GM19240 (cell line): ENCODE data around the gene KCNK6.

Source experiments
- DNase-seq: peaks from one replicate; pipeline ENCODE4 v3.0.0; 2011; ENCODE audit warnings: low spot score; ENCODE audit not compliant: insufficient read length

The KCNK6 gene

GRCh38 chr19:38319421-38320258 is at the start of gene KCNK6:
Gene KCNK6, plus strand, starts transcription at chr19:38319845. Its CDS starts 106 bp downstream, at chr19:38319951.
- DNase-seq, result no peak

GRCh38 chr19:38270587-38271167 is 49.0 kb upstream of the KCNK6 start:
- no peak for DNase-seq

- DNase-seq, result no peak
Measured at GRCh38 chr19:38273499-38273898, 46.1 kb upstream of the KCNK6 start.

- no peak for DNase-seq
Measured at GRCh38 chr19:38274739-38275138, 44.9 kb upstream of the KCNK6 start.

- DNase-seq, result no peak
Measured at GRCh38 chr19:38276942-38277517, 42.6 kb upstream of the KCNK6 start.

GRCh38 chr19:38277549-38277948 is 42.1 kb upstream of the KCNK6 start:
- no peak for DNase-seq

- DNase-seq, result no peak
Measured at GRCh38 chr19:38277969-38278680, 41.5 kb upstream of the KCNK6 start.

- DNase-seq, result no peak
Measured at GRCh38 chr19:38278751-38279150, 40.9 kb upstream of the KCNK6 start.

GRCh38 chr19:38280030-38280921 is 39.4 kb upstream of the KCNK6 start:
- no peak for DNase-seq

- DNase-seq, result no peak
Measured at GRCh38 chr19:38281811-38282566, 37.7 kb upstream of the KCNK6 start.

GRCh38 chr19:38283271-38283670 is 36.4 kb upstream of the KCNK6 start:
- no peak for DNase-seq

GRCh38 chr19:38284422-38284821 is 35.2 kb upstream of the KCNK6 start:
- no peak for DNase-seq

- DNase-seq, result no peak
Measured at GRCh38 chr19:38285567-38285966, 34.1 kb upstream of the KCNK6 start.

- DNase-seq, result no peak
Measured at GRCh38 chr19:38287604-38288003, 32.0 kb upstream of the KCNK6 start.

GRCh38 chr19:38288123-38288855 is 31.4 kb upstream of the KCNK6 start:
- DNase-seq, result no peak

- DNase-seq, result no peak
Measured at GRCh38 chr19:38289955-38290354, 29.7 kb upstream of the KCNK6 start.

GRCh38 chr19:38290631-38291147 is 29.0 kb upstream of the KCNK6 start:
- no peak for DNase-seq

- DNase-seq, result no peak
Measured at GRCh38 chr19:38291855-38292254, 27.8 kb upstream of the KCNK6 start.

GRCh38 chr19:38293281-38293680 is 26.4 kb upstream of the KCNK6 start:
- no peak for DNase-seq
